Stimulated activated CD8-positive, alpha-beta memory T cell treated with anti-CD3 and anti-CD28 coated beads, Interleukin-2, amount 100 ng/mL, for 48 hours (primary cell): ENCODE measurements around the gene ALDH1B1.
"Not testable (repeated sequence)": the region's sequence is repeated elsewhere in the genome, so short reads cannot be mapped to it uniquely, and the experiment has no call there.

Source experiments
- DNase-seq, 2 donors: peaks; one replicate each; pipeline ENCODE4 v3.0.0-alpha.2; 2020; ENCODE audit warnings: low read depth in 2 of 2

Gene ALDH1B1

DNA sequence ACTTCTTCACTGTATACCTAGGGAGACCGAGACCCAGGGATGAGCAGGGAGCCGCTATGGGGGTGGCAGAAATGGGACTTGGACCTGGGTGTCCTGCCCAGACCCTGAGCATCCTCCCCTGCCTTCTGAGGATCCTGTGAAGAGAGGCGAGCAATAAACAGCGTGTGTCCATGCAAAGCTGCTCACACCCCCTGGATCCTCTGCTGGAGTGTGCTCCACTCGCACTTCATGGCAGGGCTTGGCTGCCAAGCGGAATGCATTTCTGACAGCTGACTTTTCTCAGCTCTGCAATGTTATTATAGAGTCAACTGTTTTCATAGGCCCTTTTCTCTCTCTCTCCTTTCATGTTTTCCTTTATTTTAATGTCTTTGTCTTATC is 31.0 kb upstream of the ALDH1B1 start:
- DNase-seq, result no peak

DNA sequence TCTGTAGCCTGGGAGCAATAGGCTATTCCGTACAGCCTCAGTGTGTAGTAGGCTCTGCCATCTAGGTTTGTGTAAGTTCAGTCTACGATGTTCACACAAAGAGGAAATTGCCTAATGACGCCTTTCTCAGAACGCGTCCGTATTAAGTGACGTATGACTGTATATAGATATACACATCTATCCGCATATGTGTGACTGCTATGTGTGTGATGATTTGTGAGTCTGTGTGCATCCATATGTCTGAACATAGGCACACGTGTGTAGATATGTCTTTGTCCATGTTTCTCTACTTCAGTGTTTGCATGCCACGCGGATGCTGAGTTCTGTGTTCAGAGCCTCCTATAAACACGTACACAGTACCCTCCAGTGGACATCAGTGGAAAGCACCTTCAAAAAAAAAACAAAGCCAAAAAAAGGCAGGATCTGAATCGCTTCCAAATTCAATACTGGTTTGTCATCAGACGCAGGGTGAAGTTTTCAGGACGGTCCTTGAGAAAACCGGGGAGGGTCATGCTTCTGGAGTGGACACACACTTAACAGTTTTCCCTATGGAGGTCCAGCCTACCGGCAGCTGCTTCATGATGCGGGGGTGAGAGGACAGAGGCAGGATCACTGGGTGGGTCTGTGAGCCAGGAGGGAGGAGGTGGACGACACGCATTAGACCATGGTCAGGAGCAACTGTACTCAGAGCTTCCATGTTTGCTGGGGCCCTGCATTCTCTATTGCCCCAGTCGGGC is 29.5 kb upstream of the ALDH1B1 start:
- no peak for DNase-seq

DNA sequence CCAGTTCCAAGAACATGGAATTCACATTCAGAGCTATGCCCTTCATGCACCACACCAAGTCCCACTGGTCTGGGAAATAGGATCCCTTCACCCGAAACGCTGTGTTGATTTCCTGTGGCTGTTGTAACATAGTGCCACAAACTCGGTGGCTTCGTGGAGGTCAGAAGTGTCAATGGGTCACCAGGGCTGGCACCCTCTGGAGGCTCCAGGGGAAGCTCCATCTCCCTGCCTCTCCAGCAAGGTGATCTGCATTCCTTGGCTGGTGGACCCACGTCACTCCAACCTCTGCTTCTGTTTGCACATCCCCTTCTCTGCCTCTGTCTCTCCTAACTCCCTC is 28.9 kb upstream of the ALDH1B1 start:
- no peak for DNase-seq

DNA sequence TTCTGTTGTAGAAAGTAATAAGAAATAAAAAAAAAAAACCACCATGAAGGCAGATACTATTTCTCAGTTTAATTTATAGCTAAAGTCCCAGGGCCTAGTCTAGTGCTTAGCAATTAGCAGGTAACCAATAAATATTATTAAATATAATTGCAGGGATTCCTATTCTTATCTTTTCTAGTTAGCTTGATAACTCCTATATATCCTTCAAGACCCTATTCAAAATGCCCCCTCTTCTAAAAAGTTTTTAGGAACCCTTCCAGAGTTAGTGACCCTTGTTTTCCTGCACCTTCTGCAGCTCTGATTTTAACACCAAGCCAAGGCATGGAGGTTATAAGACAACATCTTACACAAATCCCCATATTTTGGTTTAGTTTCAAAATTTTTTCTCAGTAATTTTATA is 24.6 kb upstream of the ALDH1B1 start:
- no peak for DNase-seq

DNA sequence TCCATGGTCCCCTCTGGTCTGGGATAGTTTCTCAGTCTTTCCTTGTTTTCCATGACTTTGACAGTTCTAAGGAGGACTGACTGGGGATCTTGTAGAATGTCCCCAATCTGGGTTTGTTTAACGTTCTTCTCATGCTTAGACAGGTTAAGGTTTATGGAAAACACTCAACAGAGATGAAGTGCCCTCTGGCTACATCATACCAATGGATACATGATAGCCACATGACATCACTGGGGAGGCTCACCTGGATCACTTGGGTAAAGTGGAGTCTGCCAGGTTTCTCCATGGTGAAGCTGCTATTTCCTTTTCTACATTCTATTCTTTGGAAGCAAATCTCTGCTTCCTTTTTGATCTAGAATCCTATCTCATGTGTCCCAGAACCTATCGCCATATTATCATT is 23.8 kb upstream of the ALDH1B1 start:
- no peak for DNase-seq

DNA sequence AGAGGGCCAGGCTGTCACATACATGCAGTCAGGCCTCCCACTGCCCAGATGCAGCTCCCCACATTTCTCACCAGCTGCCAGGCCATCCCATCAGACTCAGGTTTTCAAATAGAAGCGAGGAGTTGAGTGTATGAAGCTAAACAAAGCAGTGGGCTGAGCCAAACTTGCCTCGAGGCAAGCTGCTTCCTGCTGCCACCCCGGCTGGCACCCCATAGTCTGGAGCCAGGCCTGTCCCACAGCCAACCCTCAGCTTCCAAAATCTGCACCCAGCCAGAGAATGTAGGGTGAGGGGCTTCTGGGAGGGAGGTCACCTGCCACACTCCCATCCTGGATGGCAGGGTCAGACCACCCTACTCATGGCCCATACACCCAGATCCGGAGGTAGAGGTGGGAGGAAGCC is 22.3 kb upstream of the ALDH1B1 start:
- DNase-seq, result no peak

DNA sequence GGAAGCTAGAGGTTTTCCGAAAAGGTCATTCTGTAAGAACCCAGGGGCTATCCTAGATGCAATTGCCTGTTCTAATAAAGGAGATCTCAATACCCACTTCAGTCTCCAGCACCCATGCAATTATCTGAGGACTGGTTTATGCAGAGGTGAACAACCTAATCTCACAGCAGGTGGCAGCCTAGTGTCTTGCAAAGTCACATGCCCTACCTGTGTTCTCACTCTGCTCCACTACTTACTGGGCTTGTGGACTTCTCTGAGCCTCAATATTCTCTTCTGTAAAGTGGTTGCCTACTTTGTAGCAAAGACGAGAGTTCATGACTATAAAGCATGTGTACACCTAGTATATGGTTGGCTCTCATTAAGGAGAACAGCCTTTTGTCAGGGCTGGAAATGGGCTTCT is 21.0 kb upstream of the ALDH1B1 start:
- no peak for DNase-seq

DNA sequence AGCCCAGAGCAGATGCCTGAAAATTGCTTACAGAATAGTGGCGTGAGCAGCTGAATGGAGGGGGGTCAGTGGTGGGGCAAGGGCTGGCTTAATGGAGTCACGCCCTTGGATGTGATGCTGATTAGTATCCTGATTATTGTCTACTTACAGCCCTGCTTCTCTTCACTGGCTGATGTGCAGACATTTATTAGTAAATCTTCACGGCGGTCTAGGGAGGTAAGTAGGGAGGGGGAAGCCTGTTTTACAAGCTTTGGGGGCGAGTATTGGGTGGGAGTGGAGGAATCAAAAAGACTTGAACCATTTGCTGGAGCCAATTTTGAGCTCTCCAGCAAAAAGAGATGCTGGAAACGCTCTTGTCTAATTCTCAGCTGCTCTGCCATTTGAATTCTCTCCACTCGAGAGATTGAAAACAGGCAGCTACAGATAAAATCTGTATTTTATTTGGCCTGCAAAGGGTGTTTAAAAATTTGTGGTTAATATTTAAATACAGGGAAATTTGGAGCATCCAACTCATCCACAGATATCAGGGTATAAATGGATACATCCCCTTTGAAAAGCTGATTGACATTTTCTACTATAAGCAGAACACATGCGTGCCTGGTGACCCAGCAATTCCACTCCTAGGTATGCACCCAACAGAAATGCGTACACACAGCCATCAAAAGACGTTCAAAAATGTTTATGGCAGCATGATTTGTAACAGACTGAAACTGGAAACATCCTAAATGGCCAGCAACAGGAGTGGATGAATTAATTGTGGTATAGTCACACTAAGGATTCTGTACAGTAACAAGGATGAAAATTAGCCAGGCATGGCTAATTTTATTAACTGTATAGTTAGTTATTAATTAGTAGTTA is 19.5 kb upstream of the ALDH1B1 start:
- no peak for DNase-seq

DNA sequence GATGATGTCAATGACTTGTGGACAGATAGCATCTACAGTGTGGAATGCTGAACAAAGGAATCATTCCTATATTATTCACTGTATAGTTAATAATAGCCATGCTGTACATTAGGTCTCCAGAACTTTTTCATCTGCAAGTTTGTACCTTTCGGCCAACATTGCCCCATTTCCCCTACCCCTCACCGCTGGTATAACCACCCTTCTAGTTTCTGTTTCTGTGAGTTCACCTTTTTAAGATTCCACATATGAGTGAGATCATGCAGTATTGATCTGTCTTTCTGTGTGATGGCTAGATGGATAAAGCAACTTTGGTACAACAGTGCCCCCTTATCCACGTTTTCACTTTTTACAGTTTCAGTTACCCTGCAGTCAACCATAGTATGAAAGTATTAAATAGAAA is 18.8 kb upstream of the ALDH1B1 start:
- DNase-seq, result no peak

DNA sequence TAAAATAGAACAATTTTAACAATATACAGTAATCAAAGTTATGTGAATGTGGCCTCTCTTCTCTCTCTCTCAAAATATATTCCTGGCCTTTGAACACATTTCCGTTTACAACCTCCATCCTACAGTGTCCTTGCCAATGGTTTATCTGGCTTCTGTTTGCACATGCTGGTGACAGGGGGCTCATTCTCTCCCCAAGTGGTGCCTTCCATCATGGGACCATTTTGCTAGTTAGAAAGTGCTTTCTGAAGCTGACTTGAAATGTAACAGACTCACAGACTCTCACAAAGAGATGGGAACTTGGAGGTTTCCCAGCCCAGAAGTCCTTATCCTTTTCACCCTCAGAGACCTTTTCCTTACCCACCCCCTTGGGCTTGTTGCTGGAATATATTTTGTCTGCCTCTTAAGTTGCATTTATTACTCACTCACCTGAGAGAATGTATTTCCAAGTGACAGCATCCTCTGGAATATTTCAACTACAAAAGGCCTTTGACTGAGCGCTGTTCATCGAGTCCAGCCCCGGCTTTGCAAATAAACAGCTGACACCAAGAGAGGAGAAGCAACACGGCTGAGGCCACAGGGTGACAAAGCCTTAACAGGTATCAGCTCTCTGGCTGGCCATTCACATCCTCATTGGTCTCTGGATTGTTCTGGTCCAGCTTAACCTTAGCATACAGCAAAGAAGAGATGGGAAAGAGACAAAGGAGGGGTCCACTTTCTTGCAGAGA is 17.5 kb upstream of the ALDH1B1 start:
- no peak for DNase-seq

DNA sequence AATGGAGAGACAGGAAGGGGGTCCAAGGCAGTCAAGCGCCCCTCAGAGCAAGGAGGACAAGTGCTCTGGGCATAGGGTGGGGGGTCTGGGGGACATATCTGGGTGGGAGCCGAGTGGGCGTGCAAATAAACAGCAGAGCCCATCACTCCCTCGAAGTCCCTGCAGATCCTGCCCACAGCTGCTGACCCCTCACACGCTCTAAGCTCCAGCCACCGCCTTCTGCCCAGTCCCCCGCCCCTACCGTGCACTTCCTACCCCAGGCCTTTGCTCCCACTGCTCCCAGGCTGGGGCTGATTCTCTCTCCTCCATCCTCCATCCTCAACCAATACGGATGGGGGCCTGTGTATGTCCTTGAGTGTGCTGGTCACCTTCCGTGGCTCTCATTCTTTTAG is 16.9 kb upstream of the ALDH1B1 start:
- no peak for DNase-seq

DNA sequence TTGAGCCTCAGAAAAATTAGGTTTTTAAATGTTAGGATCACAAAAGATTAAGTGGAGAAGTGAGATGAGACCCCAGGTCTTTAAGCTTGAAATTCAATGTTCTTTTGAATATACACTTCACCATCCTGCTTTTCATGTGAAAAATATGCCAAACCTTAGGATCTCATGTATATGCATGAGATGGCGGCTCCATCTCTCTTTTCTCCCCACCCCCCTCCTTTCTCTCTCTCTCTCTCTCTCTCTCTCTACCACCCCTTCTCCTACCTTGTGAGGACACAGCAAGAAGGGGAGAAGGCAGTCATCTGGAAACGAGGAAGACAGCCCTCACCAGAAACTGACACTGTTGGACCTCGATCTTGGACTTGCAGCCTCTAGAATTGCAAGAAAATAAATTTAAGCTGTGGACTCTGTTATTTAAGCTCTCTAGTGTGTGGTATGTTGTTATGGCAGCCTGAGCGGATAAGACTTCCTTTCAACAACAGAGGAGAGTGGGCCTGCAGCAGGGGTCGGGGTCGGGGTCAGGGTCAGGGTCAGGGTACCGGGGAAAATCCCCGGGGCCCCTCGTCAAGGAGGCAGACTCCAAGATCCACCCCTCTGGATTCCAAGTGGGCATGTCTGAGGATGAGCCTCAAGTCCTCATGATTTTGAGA is 16.4 kb upstream of the ALDH1B1 start:
- DNase-seq, result no peak

DNA sequence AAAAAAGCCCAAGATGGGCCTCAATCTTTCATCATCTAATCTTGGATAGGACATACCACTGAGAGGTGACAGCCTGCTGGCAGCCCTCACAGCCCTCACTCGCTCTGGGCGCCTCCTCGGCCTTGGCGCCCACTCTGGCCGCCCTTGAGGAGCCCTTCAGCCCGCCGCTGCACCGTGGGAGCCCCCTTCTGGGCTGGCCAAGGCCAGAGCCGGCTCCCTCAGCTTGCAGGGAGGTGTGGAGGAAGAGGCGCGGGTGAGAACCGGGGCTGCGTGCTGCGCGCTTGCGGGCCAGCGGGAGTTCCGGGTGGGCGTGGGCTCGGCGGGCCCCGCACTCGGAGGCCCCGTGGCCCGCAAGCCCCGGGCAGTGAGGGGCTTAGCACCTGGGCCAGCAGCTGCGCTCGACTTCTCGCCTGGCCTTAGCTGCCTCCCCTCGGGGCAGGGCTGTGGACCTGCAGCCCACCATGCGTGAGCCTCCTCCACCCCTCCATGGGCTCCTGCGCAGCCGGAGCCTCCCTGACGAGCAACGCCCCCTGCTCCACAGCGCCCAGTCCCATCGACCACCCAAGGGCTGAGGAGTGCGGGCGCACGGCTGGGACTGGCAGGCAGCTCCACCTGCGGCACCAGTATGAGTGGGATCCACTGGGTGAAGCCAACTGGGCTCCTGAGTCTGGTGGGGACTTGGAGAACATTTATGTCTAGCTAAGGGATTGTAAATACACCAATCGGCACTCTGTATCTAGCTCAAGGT is 15.0 kb upstream of the ALDH1B1 start:
- not testable (repeated sequence) for DNase-seq

DNA sequence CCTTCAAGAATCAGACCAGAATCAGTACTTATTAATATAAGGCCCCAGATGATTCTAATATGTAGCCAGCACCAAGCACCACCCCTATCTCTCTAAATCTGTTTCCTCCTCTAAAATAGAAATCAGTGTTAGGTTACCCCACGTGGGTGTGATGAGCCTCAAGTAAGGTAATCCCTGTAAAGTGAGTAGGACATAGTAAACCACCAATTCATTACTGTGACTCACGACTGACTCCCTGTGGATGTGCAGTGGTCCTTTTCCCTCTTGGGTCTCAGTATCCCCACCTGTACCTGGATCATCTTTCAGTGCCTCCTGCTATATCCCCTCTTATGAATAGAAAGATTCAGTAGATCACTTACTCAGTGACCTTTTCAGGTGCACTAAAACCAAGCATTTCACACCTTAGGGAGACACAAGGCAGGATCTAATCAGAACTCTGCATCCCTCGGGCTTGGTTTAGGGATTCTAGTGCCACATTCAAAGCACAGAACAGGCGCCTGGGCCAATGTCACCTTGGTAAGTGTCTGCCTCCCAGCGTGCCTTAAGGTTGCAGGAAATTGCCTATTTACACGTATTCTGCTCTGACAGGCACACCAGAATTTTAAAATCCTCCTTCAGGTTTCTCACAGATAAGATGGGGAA is 12.2 kb upstream of the ALDH1B1 start:
- DNase-seq, result no peak

DNA sequence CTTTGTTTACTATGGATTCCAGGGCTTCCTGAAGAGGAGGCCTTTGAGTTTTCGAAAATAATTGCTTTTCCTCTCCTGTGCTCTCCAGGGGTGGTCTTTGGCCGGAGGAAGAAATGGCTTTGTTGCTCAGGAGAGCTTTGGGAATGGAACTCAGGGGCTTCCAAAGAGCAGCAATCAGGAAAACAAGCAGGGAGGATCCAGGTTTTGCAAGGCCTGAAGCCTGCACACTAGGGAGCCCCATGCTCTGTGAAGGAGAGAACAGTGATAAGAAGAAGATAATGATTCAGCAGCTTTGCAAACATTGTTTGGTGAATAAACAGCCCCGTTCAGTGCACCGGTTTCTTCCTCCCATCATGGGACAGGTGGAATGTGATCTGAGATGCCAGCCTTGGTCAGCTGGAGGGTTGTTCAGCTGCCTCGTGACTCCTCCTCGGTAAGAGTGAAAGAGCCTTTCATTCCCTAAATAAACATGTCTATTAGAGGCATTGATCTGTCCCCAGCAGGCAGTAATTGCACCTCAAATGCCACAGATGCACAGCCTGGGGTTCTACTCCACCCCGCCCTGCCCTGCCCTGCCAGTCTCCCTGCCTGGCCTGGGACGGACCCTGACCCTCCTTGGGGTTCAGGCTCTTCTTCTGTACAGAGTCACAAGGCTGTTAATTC is 11.5 kb upstream of the ALDH1B1 start:
- no peak for DNase-seq

DNA sequence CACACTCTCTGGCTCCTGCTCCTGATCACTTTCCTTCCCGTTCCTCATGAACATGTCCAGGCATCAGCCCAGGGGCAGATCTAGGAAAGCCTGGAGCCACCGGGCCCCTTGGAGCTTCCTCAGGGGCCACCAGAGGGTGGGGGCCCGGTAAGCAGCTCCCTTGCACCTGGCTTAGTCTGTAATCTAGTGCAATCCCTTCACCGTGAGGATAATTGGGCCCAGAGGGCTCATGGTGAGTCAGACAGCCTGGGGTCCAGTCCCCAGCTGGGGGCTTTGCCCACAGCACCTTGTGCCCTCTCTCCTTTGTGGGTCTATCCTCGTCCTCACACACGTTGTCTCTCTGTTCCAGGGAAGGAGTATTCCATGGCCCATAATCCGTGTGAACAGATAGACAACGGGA is 10.4 kb upstream of the ALDH1B1 start:
- no peak for DNase-seq

DNA sequence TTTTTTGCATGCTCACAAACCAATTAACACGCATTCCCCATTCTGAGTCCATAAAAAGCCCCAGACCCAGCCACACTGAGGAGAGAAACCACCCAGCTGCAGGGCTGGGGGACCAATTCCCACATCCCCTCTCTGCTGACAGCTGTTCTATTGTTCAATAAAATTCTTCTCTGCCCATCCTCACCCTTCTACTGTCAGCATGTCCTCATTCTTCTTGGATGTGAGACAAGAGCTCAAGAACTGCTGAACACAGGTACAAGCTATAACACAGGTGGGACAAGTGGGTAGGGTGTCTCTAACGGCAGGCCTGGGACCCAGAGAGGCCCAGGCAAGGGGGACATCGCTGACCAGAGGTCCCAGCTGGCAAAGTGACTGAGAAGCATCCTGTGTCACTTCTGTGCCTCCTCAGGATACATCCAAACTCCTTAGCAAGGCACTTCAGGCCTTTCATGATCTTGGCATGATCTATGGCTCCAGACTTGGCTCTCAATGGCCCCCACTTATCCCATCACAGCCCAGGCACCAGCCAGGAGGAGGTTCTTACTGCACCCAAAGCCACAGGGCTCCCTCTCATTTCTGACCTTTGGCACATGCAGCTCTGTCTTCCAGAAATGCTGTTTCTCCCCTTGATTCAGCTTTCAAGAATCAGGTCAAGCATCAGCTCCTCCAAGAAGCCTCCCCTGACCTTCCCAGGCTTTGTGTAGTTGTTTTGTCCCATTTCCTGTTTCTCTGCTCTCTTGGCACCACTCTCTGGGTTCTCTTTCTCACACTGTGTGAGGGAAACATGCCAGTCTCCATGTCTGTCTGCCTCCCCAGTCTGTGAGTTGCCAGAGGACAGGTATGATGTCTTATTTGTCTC is 7.3 kb upstream of the ALDH1B1 start:
- DNase-seq, result no peak

DNA sequence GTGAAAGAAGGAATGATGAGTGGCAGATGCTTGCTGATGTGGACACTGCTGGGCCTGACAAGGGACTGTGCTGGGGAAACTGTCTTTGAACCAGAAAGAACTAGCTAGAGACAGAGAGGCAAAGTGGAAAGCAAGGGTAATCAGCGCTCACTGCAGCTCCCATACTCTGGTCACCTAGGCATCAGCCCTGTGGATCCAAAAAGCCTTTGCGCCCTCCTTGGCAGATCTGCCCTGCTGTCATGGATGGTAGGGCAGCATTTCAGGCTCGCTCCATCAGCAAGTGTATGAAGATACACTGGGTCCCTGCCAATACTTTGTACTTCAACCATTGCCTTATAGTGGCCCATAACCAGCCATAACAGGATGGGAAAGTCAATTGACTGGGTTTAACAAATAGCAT is 6.6 kb upstream of the ALDH1B1 start:
- no peak for DNase-seq

DNA sequence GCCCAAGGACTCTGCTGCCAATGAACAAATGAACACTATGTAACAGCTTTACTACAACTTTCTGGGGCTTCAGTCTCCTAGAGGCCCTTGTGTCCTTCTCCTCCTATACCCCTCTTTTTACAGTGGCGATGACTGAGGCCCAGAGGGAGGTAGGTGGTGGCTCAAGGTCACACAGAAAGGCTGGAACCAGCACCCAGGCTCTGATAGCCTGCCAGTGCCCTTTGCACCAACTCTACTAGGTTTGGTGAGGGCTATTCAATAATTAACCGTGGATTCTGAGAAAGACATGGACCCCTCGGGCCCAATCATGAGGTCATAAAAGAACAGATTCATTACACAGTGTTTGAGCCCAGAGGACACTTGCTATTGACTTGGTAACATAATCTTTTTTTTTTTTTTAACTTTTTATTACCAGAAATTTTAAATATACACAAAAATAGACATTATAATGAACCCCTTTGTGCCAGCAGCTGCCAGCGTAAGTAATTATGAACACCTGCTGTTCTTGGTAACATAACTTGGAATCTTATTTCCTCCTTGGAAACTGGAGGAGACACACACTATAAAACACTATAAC is 6.1 kb upstream of the ALDH1B1 start:
- no peak for DNase-seq
